Retinal pigment epithelial cell (primary cell): ENCODE data around the gene AKAP13.

ENCODE experiments used
- DNase-seq: peaks from one replicate; pipeline ENCODE4 v3.0.0-alpha.2; 2010; ENCODE audit warnings: low read depth
- H3K4me3 ChIP-seq: 2 replicates; pipeline ENCODE4 v1.5.1; 2011; ENCODE audit warnings: mild to moderate bottlenecking, low read length, control low read depth, moderate library complexity
- TF ChIP-seq, protein P1 (sequence below): conservative IDR thresholded peaks from 2 replicates; pipeline ENCODE4 v1.5.1; 2011; ENCODE audit warnings: low read depth, low read length, control low read depth, inconsistent platforms

Gene AKAP13

DNA sequence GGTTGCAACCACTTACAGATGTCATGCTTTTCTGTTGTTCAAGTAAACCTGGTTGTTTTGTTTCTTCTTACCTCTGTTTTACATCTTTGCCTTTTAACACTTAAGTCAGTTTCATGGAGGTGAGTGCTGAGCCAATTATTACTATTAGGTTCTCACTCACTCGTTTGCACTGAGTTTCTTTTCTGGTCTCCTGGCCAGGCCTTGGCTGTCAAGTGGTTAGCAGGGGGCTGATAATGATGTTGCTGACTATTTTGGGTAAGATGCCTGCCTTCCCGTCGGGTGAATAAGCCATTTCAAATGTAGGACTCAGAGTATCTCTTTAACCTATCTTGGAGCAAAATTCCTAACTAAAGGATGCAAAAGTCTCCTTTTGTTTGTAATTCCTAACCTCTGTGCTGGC, 335.9 kb downstream of the AKAP13 start:
- no peak overlapping the region for H3K4me3 ChIP-seq
- TF ChIP-seq, protein P1, sequence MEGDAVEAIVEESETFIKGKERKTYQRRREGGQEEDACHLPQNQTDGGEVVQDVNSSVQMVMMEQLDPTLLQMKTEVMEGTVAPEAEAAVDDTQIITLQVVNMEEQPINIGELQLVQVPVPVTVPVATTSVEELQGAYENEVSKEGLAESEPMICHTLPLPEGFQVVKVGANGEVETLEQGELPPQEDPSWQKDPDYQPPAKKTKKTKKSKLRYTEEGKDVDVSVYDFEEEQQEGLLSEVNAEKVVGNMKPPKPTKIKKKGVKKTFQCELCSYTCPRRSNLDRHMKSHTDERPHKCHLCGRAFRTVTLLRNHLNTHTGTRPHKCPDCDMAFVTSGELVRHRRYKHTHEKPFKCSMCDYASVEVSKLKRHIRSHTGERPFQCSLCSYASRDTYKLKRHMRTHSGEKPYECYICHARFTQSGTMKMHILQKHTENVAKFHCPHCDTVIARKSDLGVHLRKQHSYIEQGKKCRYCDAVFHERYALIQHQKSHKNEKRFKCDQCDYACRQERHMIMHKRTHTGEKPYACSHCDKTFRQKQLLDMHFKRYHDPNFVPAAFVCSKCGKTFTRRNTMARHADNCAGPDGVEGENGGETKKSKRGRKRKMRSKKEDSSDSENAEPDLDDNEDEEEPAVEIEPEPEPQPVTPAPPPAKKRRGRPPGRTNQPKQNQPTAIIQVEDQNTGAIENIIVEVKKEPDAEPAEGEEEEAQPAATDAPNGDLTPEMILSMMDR, result no peak
- DNase-seq, result no peak

DNA sequence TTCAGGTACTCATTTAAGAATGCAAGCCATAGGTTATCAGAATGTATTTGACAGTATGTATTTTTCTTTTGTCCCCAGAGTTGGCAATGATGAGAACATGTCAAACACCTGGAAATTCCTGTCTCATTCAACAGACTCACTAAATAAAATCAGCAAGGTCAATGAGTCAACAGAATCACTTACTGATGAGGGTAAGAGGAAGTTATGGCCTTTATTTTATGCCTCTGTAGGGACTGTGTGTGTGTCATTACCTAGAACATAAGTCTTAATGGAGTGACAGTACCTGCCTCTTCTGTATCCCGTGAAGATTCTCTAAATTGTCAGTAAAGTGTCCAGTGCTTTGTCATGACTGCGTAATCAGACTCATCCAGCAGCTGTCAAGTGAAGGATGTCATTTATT, 336.8 kb downstream of the AKAP13 start:
- no peak overlapping the region for H3K4me3 ChIP-seq
- TF ChIP-seq, protein P1, result no peak
- no peak for DNase-seq

DNA sequence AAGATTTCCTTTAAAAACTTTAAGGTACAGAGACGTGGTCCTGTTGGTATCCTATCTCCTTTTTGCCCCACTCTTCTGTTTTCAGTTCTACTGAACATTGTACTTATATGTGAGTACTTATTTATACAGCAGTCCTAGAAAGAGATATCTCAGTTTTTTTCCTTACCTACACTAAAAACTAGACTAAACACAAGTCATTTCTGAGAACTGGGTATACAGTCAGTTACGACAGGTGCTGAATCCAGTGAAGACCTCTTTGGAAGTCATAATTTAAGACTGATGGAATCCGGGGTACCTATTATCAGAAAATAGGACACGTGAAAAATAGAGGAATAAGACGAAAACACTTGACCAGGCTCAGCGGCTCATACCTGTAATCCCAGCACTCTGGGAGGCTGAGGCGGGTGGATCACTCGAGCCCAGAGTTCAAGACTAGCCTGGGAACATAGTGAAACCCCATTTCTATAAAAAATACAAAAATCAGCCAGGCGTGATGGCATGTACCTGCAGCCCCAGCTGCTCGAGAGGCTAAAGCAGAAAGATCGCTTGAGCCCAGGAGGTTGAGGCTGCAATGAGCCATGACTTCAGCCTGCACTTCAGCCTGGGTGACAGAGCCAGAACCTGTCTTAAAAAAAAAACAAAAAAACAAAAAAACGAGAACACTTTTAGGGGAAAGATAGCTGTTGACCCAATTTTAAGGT, 338.0 kb downstream of the AKAP13 start:
- no peak overlapping the region for H3K4me3 ChIP-seq
- TF ChIP-seq, protein P1, result no peak
- DNase-seq, result no peak

DNA sequence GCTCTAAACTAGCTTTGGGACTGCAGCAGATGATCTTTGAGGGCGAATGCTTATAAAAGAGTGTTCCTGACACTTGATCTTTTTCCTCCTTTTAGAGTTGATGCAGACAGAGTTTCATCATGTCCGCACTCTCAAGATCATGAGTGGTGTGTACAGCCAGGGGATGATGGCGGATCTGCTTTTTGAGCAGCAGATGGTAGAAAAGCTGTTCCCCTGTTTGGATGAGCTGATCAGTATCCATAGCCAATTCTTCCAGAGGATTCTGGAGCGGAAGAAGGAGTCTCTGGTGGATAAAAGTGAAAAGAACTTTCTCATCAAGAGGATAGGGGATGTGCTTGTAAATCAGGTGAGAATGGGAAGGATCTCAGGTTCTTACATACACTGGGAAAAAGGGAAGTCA, 338.6 kb downstream of the AKAP13 start:
- H3K4me3 ChIP-seq, result no peak overlapping the region
- TF ChIP-seq, protein P1, result no peak
- no peak for DNase-seq

DNA sequence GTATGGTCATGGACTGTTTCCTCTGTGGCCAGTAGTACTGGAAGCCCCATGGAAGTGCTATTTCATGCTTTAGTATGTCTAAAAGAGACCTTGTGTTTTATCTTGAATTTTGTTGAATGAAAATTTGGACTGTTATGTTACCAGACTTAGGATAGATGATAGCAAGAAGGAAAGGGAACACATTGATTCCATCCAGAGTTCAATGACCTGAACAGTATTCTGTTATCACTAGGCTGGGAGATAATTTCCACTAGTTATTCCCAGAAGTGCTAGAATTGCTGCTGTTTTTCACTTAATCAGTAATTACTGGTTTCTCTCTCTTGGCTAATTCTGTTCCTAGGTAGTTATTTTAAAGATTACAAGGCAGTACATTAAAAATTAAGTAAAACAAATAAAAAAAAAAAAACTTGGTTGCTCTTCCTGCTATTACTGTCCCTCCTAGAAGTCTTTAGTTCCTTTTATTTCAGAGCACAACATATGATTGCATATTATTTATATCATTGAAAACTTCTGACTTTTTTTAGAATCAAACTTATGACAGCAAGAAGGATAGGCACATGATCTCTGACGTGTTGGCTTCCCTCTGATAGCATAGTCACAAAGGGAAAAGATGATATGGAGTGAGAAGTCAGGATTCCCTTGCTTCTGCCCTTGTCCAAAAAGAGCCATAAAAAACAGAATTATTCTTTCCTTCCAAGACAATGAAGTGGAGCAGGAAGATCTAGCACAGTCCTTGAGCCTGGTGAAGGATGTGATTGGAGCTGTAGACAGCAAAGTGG, 342.2 kb downstream of the AKAP13 start:
- no peak for DNase-seq
- H3K4me3 ChIP-seq, result no peak overlapping the region
- TF ChIP-seq, protein P1, result no peak

DNA sequence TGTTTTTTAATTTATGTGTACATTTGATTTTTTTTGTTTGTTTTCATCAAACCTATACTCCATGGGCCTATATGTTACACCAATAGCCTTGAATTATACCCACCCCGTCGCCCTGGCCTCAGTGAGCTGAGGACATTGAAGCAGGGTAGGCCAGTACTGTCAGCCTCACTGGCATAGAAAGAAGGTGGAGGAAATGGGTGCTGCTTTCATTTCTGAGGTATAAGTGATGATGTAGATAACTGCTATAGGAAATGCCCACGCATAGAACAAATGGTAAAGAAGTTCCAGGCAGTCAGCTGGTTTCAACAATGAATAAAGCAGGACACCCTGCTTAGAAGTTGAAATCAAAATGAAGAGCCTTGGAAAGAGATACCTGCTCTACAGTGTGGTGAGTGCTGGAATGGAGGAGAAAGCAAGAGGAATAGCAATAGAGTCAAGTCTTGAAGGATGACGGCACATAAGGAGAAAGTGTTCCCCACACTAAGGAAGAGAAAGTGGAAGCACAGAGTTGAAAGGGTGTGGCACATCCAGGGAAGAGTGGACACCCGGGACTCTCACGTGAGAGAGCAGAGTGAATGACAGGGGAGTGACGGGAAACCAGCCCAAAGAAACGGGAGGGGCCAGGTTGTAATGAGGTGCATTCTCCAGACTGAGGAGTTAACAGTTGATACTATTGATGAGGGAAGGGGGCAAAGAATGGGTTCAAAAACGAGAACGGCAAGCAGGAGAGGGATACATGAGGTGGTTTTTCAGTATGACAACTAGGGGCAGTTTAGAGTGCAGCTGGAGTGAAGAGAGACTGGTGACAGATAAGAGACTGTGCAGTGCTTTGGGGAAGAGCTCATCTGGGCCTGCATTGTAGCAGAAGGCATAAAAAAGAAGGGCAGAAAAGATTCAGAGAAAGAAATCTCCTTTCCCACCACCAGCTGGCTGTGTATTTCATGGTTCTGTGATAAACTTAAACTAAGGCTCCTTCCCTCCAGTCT, 343.9 kb downstream of the AKAP13 start:
- no peak for DNase-seq
- TF ChIP-seq, protein P1, result no peak
- no peak overlapping the region for H3K4me3 ChIP-seq
